Subcutaneous adipose tissue (tissue), 4 donors: ENCODE measurements around the gene THEM5. TPM values are rescaled to one million over a fixed set of nuclear protein-coding genes. Genes with fewer than 3 reads are reported as not detected.

Experiments used
- total RNA-seq, 4 donors: library from RNA; depleted of rRNA; stranded (reverse); fragments of >200 nt; gene quantifications; one replicate each; pipeline ENCODE4 v1.1.0, GENCODE V29; 2016
- TF ChIP-seq, protein P1 (sequence below): fragments of 450-650 bp; IDR thresholded peaks from one replicate; pipeline ENCODE4 v1.5.1; 2016; ENCODE audit warnings: low read depth, mild to moderate bottlenecking, control low read depth, antibody characterized with exemption, moderate library complexity

The THEM5 gene
- total RNA-seq, 4 donors from 2014 or later: not detected

DNA sequence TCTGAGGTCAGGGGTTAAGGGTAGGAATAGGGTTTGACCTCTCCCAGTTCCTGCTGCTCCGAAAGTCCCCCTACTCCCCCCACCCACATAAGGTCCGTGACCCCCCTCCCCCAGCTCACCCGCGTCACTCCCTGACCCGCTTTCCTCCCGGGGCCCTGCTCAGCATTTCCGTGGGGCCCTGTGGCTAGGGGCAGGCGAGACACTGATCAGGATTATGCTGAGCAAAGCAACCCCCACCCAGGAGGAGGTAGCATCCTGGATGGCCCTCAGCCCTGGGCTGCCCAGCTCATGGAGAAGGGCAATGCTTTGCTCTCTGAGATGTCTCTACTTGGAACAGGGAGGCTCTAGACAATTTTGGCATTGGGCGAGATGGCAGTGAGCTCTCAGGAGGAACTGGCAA lies 25.7 kb downstream of the THEM5 start:
- TF ChIP-seq, protein P1, sequence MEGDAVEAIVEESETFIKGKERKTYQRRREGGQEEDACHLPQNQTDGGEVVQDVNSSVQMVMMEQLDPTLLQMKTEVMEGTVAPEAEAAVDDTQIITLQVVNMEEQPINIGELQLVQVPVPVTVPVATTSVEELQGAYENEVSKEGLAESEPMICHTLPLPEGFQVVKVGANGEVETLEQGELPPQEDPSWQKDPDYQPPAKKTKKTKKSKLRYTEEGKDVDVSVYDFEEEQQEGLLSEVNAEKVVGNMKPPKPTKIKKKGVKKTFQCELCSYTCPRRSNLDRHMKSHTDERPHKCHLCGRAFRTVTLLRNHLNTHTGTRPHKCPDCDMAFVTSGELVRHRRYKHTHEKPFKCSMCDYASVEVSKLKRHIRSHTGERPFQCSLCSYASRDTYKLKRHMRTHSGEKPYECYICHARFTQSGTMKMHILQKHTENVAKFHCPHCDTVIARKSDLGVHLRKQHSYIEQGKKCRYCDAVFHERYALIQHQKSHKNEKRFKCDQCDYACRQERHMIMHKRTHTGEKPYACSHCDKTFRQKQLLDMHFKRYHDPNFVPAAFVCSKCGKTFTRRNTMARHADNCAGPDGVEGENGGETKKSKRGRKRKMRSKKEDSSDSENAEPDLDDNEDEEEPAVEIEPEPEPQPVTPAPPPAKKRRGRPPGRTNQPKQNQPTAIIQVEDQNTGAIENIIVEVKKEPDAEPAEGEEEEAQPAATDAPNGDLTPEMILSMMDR: no peak

DNA sequence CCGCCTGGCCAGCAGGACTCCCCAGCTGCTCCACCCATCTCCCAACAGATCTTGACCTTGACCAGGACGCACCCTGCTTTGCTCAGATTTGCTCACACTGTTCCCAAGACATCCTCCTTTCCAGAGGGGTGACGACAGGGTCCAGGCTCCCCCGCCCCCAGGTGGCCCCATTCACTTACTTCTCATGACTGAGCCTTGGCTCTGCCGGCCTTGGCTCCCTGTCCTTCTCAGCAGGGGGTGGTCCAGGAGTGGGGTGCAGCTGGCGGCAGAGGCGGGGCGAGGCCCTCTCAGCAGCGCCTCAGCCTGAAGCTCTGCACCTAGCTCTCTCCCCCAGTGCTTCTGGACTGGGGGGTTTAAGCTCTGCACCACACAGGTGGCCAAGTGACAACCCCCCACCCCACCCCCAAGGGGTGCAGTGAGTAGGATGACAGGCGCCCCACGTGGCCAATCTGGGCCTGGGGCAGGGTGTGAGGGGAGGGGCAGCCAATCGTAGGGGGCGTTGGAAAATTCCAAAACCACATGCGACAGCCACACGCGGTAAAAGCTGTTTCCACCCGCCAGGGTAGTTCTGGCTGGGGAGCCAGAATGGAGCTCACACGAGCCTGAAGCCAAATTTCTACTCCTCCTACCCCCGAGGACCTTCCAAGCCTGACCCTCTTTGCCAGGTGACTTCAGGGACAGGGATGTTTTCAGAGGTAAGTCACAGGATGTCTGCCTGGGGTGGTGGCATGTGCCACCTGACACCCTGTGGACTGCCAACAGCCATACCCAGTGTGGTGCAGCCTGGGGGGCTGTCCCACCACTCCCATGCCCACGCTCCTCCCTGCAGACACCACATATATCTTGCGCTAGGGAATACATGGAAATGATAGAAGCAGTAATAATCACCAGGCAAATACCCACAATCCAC lies 27.5 kb downstream of the THEM5 start:
- TF ChIP-seq, protein P1: no peak

DNA sequence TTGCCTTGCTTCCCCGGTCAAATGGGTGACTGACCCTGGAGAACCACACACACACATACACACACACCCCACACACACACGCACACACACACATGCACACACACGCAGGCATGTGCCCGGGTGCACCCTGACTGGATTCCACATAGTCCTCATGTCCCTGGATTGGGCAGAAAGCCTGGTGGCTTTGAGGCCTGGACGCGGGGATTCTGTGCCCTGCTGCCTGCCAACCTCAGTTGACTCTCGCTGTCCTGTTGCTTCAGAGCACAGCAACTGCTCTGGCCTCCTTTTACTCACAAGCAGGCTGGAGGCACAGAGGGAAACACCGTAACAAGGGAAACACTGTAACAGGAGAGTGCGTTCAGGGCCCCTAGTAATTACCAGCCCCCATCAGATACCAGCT lies 28.3 kb downstream of the THEM5 start:
- TF ChIP-seq, protein P1: no peak

DNA sequence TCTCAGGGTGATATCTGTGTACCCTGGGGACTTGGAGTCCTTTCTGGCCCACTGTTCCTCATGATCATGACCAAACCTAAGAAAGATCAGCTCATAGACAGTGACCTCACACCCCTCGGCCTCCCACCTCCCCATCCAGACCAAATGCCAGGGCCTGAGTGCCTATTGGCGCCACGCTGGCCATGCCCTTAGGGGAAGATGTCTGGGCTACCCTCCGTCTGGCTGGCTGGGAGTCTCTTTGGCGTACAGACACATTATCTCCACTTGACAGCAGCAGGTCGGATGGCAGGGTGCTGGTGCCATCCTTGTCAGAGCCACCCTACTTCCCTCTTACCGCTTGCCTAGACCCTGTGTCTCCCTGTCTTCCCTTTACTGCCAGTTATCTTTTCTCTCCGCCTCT lies 30.3 kb downstream of the THEM5 start:
- TF ChIP-seq, protein P1: no peak

DNA sequence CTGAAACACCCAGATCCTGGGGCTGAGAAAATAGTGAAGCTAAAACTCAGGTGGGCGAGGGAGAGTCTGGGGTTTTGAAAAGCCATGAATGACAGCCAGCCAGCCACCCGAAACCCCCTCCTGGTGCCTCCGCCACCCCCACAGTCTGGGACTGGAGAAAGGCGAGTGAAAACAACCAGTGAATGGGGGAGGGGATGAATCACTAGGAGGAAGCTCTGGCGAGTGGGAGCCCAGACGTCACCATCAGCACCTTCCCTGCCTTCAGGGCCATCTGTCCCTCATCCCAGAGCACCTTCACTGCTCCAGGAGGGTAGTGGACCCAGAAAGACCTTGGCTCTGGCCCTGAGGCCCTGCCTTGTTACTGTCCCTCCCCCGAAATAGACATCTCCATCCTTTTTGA lies 31.1 kb downstream of the THEM5 start:
- TF ChIP-seq, protein P1: no peak

DNA sequence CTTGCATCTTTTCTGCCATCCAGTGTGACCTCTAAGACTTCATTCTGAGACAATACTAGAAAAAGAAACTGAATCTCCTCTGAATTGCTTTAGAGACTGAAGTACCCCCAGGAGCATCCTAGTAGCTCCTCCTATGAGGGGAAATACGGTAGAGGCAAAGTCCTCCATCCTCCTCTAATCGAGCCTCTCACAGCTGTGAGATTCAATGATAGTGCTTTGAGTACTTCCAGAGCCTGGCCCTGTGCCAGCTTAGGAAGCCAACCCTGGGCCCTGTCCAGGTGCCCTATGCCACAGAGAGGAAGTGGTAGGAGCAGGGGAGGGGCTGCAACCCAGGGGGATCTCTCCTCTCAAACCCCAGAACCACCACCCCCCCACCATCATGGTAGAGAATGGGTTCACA lies 32.6 kb downstream of the THEM5 start:
- TF ChIP-seq, protein P1: no peak

DNA sequence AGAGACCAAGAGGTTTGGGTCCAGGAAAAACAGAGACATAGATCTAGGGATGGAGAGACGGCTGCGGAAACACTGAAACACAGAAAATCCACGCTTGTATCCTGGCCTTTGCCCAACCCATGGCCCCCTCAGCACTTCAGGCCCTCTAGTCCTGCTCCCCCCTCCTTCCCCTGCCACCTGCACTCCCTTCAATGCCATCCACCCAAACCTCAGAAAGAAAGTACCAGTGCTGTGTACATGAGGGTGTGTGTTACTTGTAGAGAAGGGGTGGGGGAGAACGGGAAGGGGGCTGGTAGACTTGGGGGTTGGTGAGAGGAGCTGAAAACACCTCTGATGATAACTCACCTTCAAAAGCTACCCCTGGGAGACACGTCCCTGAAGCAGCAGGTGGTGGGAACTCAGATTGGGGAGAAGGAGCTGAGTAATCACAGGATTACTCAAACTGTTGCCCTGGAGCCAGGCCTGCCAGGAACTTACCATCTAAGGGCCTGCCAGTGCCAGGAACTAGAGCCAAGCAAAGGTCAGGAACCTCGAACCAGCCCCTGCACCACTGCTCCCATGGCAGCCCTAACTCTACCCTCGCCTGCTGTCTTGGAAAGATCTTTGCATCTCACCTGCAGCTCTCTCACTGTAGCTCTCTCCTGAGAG lies 33.4 kb downstream of the THEM5 start:
- TF ChIP-seq, protein P1: no peak
